Measurements from ENCODE around the gene SEMA4A.

Gene SEMA4A

GRCh38 chr1:156122519-156123355, 30.6 kb upstream of the SEMA4A start:
- no peak overlapping the region for H4K91ac ChIP-seq (ENCODE audit: low read depth, low read length, poor library complexity)
- DNase-seq (ENCODE audit: low spot score) = no peak
- H3K4ac ChIP-seq (ENCODE audit: low read length) = no peak overlapping the region
- no peak overlapping the region for H3K9ac ChIP-seq (ENCODE audit: low read depth, low read length, poor library complexity)
- H3K36me3 ChIP-seq (replicated peaks in 1 of 2; ENCODE audit: control insufficient read depth in 2 of 2, insufficient read depth in 2 of 2, low read length in 2 of 2) = peaks cover 7 to 44% of the 10 kb centered on the region in 2 donors
- H3K4me1 ChIP-seq (ENCODE audit: control insufficient read depth in 2 of 2, insufficient read depth in 1 of 2, low read depth in 1 of 2, low read length in 2 of 2) = peaks cover 24 to 36% of the 10 kb centered on the region in 2 donors
- peak overlapping the region; percentile 35 for H2AK5ac ChIP-seq (ENCODE audit: low read depth, low read length)
- H3K9me3 ChIP-seq (replicated peaks in 1 of 2; ENCODE audit: control insufficient read depth in 2 of 2, insufficient read depth in 1 of 2, low read depth in 1 of 2, low read length in 2 of 2) = peaks cover 0 to 2% of the 10 kb centered on the region in 2 donors
- no peak overlapping the region for H3K23ac ChIP-seq (ENCODE audit: low read depth, low read length, poor library complexity)
- WGBS, 2 donors (ENCODE audit: extremely low coverage in 2 of 2, insufficient read length in 2 of 2, insufficient replicate concordance in 1 of 2) = no CpG with 5 or more reads among the region's 14 CpGs
- H3K27ac ChIP-seq (replicated peaks; ENCODE audit: low read length) = peak overlapping the region; percentile 2
- H4K8ac ChIP-seq (ENCODE audit: low read depth, low read length) = no peak overlapping the region
- peaks cover 7% of the 10 kb centered on the region for H3K79me1 ChIP-seq (ENCODE audit: low read depth, low read length)
- H2AFZ ChIP-seq (ENCODE audit: low read length) = no peak overlapping the region
- H3K14ac ChIP-seq (ENCODE audit: low read length) = no peak overlapping the region
- no peak overlapping the region for H3K4me2 ChIP-seq (ENCODE audit: insufficient read depth, low read length, poor library complexity, severe bottlenecking)
- H2BK120ac ChIP-seq (ENCODE audit: low read depth, low read length) = no peak overlapping the region
- H3K27me3 ChIP-seq (ENCODE audit: control insufficient read depth in 3 of 3, insufficient read depth in 3 of 3, low read depth in 1 of 3, low read length in 3 of 3) = no peaks in the 10 kb centered on the region
- no peak overlapping the region for H2BK15ac ChIP-seq (ENCODE audit: low read length)
- no peak overlapping the region for H2BK12ac ChIP-seq (ENCODE audit: low read length)
- no peak overlapping the region for H3K4me3 ChIP-seq (ENCODE audit: low read length in 2 of 2)
- no peak overlapping the region for H2BK5ac ChIP-seq (ENCODE audit: low read length)
- H3K18ac ChIP-seq (ENCODE audit: low read length) = peak overlapping the region; percentile 11

- Histone ChIP-seq H2AK5ac (ENCODE audit: low read depth, low read length) (no peak overlapping the region), H4K8ac (ENCODE audit: low read depth, low read length) (no peak overlapping the region), H3K36me3 (replicated peaks in 1 of 2; ENCODE audit: control insufficient read depth in 2 of 2, insufficient read depth in 2 of 2, low read length in 2 of 2) (peaks cover 7 to 44% of the 10 kb centered on the region in 2 donors), H3K9me3 (replicated peaks in 1 of 2; ENCODE audit: control insufficient read depth in 2 of 2, insufficient read depth in 1 of 2, low read depth in 1 of 2, low read length in 2 of 2) (peaks cover 0 to 2% of the 10 kb centered on the region in 2 donors), H4K91ac (ENCODE audit: low read depth, low read length, poor library complexity) (no peak overlapping the region), H3K27me3 (ENCODE audit: control insufficient read depth in 3 of 3, insufficient read depth in 3 of 3, low read depth in 1 of 3, low read length in 3 of 3) (no peaks in the 10 kb centered on the region), H2BK12ac (ENCODE audit: low read length) (no peak overlapping the region), H3K9ac (ENCODE audit: low read depth, low read length, poor library complexity) (no peak overlapping the region), H3K14ac (ENCODE audit: low read length) (no peak overlapping the region), H2BK120ac (ENCODE audit: low read depth, low read length) (no peak overlapping the region), H3K4me1 (ENCODE audit: control insufficient read depth in 2 of 2, insufficient read depth in 1 of 2, low read depth in 1 of 2, low read length in 2 of 2) (peaks cover 26 to 43% of the 10 kb centered on the region in 2 donors), H3K23ac (ENCODE audit: low read depth, low read length, poor library complexity) (no peak overlapping the region), H3K4ac (ENCODE audit: low read length) (no peak overlapping the region), H2AFZ (ENCODE audit: low read length) (no peak overlapping the region), H2BK5ac (ENCODE audit: low read length) (no peak overlapping the region), H3K18ac (ENCODE audit: low read length) (peak overlapping the region; percentile 0), H3K4me3 (ENCODE audit: low read length in 2 of 2) (no peak overlapping the region), H3K79me1 (ENCODE audit: low read depth, low read length) (peaks cover 7% of the 10 kb centered on the region), H3K4me2 (ENCODE audit: insufficient read depth, low read length, poor library complexity, severe bottlenecking) (peak overlapping the region; percentile 28), H3K27ac (replicated peaks; ENCODE audit: low read length) (peak overlapping the region; percentile 2), H2BK15ac (ENCODE audit: low read length) (no peak overlapping the region)
- peak; percentile 51 for DNase-seq (ENCODE audit: low spot score)
- WGBS, 2 donors (ENCODE audit: extremely low coverage in 2 of 2, insufficient read length in 2 of 2, insufficient replicate concordance in 1 of 2) = no CpG with 5 or more reads among the region's 14 CpGs
Measured at GRCh38 chr1:156123356-156124196, 29.8 kb upstream of the SEMA4A start.

GRCh38 chr1:156124557-156125483, 28.6 kb upstream of the SEMA4A start:
- peaks cover 7% of the 10 kb centered on the region for H3K79me1 ChIP-seq (ENCODE audit: low read depth, low read length)
- H3K27ac ChIP-seq (replicated peaks; ENCODE audit: low read length) = no peak overlapping the region
- DNase-seq (ENCODE audit: low spot score) = no peak
- no peak overlapping the region for H2BK5ac ChIP-seq (ENCODE audit: low read length)
- H3K14ac ChIP-seq (ENCODE audit: low read length) = no peak overlapping the region
- no peak overlapping the region for H2BK15ac ChIP-seq (ENCODE audit: low read length)
- H2BK120ac ChIP-seq (ENCODE audit: low read depth, low read length) = no peak overlapping the region
- no peak overlapping the region for H2AK5ac ChIP-seq (ENCODE audit: low read depth, low read length)
- no peak overlapping the region for H4K91ac ChIP-seq (ENCODE audit: low read depth, low read length, poor library complexity)
- peaks cover 36 to 56% of the 10 kb centered on the region in 2 donors for H3K4me1 ChIP-seq (ENCODE audit: control insufficient read depth in 2 of 2, insufficient read depth in 1 of 2, low read depth in 1 of 2, low read length in 2 of 2)
- no peak overlapping the region for H3K4ac ChIP-seq (ENCODE audit: low read length)
- H4K8ac ChIP-seq (ENCODE audit: low read depth, low read length) = no peak overlapping the region
- no CpG with 5 or more reads among the region's 17 CpGs for WGBS, 2 donors (ENCODE audit: extremely low coverage in 2 of 2, insufficient read length in 2 of 2, insufficient replicate concordance in 1 of 2)
- H3K4me3 ChIP-seq (ENCODE audit: low read length in 2 of 2) = no peak overlapping the region
- peaks cover 5 to 42% of the 10 kb centered on the region in 2 donors for H3K36me3 ChIP-seq (replicated peaks in 1 of 2; ENCODE audit: control insufficient read depth in 2 of 2, insufficient read depth in 2 of 2, low read length in 2 of 2)
- peak overlapping the region; percentile 27 for H3K23ac ChIP-seq (ENCODE audit: low read depth, low read length, poor library complexity)
- no peaks in the 10 kb centered on the region for H3K27me3 ChIP-seq (ENCODE audit: control insufficient read depth in 3 of 3, insufficient read depth in 3 of 3, low read depth in 1 of 3, low read length in 3 of 3)
- H3K9ac ChIP-seq (ENCODE audit: low read depth, low read length, poor library complexity) = no peak overlapping the region
- no peak overlapping the region for H2AFZ ChIP-seq (ENCODE audit: low read length)
- no peak overlapping the region for H3K4me2 ChIP-seq (ENCODE audit: insufficient read depth, low read length, poor library complexity, severe bottlenecking)
- H3K9me3 ChIP-seq (replicated peaks in 1 of 2; ENCODE audit: control insufficient read depth in 2 of 2, insufficient read depth in 1 of 2, low read depth in 1 of 2, low read length in 2 of 2) = peaks cover 0 to 2% of the 10 kb centered on the region in 2 donors
- no peak overlapping the region for H2BK12ac ChIP-seq (ENCODE audit: low read length)
- peak overlapping the region; percentile 29 for H3K18ac ChIP-seq (ENCODE audit: low read length)
